Spleen (tissue), 7 donors: ENCODE data around the gene RAP2A.

Source experiments
- CTCF ChIP-seq, 11 experiments: fragments of 200-600 bp in 7 of 11; fragments of 450-650 bp in 4 of 11; sonication (generic) in 4 of 11; IDR thresholded peaks in 8 of 11; conservative IDR thresholded peaks in 3 of 11; 1 replicate in 7 of 11; 2 replicates in 4 of 11; pipeline versions ENCODE4 v1.4.0 to v1.8.0; 2016 to 2021; ENCODE audit warnings: antibody characterized with exemption in 11 of 11, inconsistent platforms in 4 of 11, mild to moderate bottlenecking in 1 of 11
- POLR2AphosphoS5 ChIP-seq, 3 donors: sonication (generic); formaldehyde crosslinking; IDR thresholded peaks; one replicate each; pipeline ENCODE4 v1.5.1; 2017; ENCODE audit warnings: antibody characterized with exemption in 3 of 3
- donor health status: DM: no; HTN: no; CAD: no; lungs with moderate emphysema.
- donor health status: DM: no; HTN: no; CAD: no.
- donor health status: DM: no; HTN: no; CAD: no.

DNA sequence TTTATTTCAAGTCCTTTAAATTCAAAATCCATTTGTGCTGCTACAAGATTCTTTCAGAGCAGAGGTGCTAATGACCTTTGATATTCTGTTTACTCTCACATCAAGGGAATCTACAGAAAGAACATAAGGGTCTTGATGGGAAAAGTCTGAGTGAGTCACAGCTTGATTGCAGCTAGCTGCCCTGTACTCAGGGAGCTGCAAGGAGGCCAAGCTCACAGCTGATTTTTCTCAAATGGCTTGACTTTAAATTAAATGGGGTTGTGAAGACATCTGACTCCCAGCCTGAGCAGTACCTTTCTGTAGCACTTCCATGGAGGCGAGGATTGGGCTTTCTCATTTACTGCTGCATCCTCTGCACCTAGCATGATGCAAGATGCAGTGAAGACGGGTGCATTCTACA, 62.5 kb downstream of the RAP2A start:
- TF ChIP-seq CTCF (IDR thresholded peaks at IDR 0.05 in 8 of 11, conservative IDR thresholded peaks at IDR 0.05 in 3 of 11) (no peak), POLR2AphosphoS5 (IDR thresholded peaks at IDR 0.05) (no peak)
